Stimulated activated CD8-positive, alpha-beta memory T cell treated with anti-CD3 and anti-CD28 coated beads, Interleukin-2, amount 100 ng/mL, for 48 hours (primary cell): ENCODE results near the gene SCN2B.

Source experiments
- DNase-seq, 2 donors: peaks; one replicate each; pipeline ENCODE4 v3.0.0-alpha.2; 2020; ENCODE audit warnings: low read depth in 2 of 2

SCN2B gene

GRCh38 chr11:118175031-118175992 is 1.1 kb downstream of the SCN2B start:
- DNase-seq: no peak

GRCh38 chr11:118174006-118174567 is 2.4 kb downstream of the SCN2B start:
- DNase-seq: no peak

GRCh38 chr11:118172356-118172755 is 4.1 kb downstream of the SCN2B start:
- no peak for DNase-seq

GRCh38 chr11:118171269-118172062 is 5.0 kb downstream of the SCN2B start:
- peak; percentile 56 to 59 for DNase-seq

GRCh38 chr11:118170882-118171268 is 5.6 kb downstream of the SCN2B start:
- no peak for DNase-seq

GRCh38 chr11:118170231-118170630 is 6.2 kb downstream of the SCN2B start:
- DNase-seq: no peak

- DNase-seq: no peak
Observed at GRCh38 chr11:118169300-118170140, 6.9 kb downstream of the SCN2B start.

GRCh38 chr11:118168751-118169150 is 7.7 kb downstream of the SCN2B start:
- DNase-seq: no peak

- no peak for DNase-seq
Observed at GRCh38 chr11:118168316-118168715, 8.1 kb downstream of the SCN2B start.

GRCh38 chr11:118167906-118168305 is 8.5 kb downstream of the SCN2B start:
- DNase-seq: no peak

- DNase-seq: no peak
Observed at GRCh38 chr11:118167253-118167652, 9.2 kb downstream of the SCN2B start.

- DNase-seq: no peak
Observed at GRCh38 chr11:118166641-118167040, 9.8 kb downstream of the SCN2B start.

- DNase-seq: no peak
Observed at GRCh38 chr11:118164885-118165284, 11.6 kb downstream of the SCN2B start.

- no peak for DNase-seq
Observed at GRCh38 chr11:118163494-118163893, 12.9 kb downstream of the SCN2B start.

GRCh38 chr11:118162846-118163245 is 13.6 kb downstream of the SCN2B start:
- DNase-seq: no peak

- no peak for DNase-seq
Observed at GRCh38 chr11:118161786-118162185, 14.7 kb downstream of the SCN2B start.

- no peak for DNase-seq
Observed at GRCh38 chr11:118157186-118157895, 19.1 kb downstream of the SCN2B start.

- no peak for DNase-seq
Observed at GRCh38 chr11:118156531-118157185, 19.8 kb downstream of the SCN2B start.

GRCh38 chr11:118155776-118156530 is 20.5 kb downstream of the SCN2B start:
- no peak for DNase-seq

- DNase-seq: no peak
Observed at GRCh38 chr11:118154641-118155040, 21.8 kb downstream of the SCN2B start.
